Measurements from ENCODE around the gene SLC1A1. TPM values are rescaled to one million over a fixed set of nuclear protein-coding genes. Genes with fewer than 3 reads are reported as not detected.

The SLC1A1 gene
- total RNA-seq, 1 donor from 2014 or later = 6.8 TPM

- H3K9me3 Mint-ChIP-seq (ENCODE audit: unreplicated experiment) = no peaks in the 10 kb centered on the region
- H3K27me3 Mint-ChIP-seq (ENCODE audit: unreplicated experiment) = no peaks in the 10 kb centered on the region
- H3K36me3 Mint-ChIP-seq (ENCODE audit: unreplicated experiment) = peaks cover 7% of the 10 kb centered on the region
- H3K27ac Mint-ChIP-seq (ENCODE audit: unreplicated experiment) = no peak overlapping the region
- TF ChIP-seq CTCF (IDR thresholded peaks at IDR 0.05) = no peak
- no peak for DNase-seq (ENCODE audit: extremely low spot score, unreplicated experiment)
- peaks cover 13% of the 10 kb centered on the region for H3K4me1 Mint-ChIP-seq (ENCODE audit: unreplicated experiment)
- no peak overlapping the region for H3K4me3 Mint-ChIP-seq (ENCODE audit: unreplicated experiment)
Measured at GRCh38 chr9:4507306-4508130, 17.2 kb downstream of the SLC1A1 start.

GRCh38 chr9:4508246-4508906 lies 18.1 kb downstream of the SLC1A1 start:
- Mint-ChIP-seq H3K27ac (ENCODE audit: unreplicated experiment) (no peak overlapping the region), H3K4me1 (ENCODE audit: unreplicated experiment) (peaks cover 13% of the 10 kb centered on the region)

GRCh38 chr9:4508907-4509589 lies 18.8 kb downstream of the SLC1A1 start:
- H3K4me3 Mint-ChIP-seq (ENCODE audit: unreplicated experiment) = no peak overlapping the region
- no peak for DNase-seq (ENCODE audit: extremely low spot score, unreplicated experiment)
- H3K9me3 Mint-ChIP-seq (ENCODE audit: unreplicated experiment) = no peaks in the 10 kb centered on the region

More at GRCh38 chr9:4508246-4508906, 18.1 kb downstream of the SLC1A1 start:
- no peak for TF ChIP-seq CTCF (IDR thresholded peaks at IDR 0.05)
- Mint-ChIP-seq H3K4me3 (ENCODE audit: unreplicated experiment) (no peak overlapping the region), H3K36me3 (ENCODE audit: unreplicated experiment) (peaks cover 7% of the 10 kb centered on the region), H3K9me3 (ENCODE audit: unreplicated experiment) (no peaks in the 10 kb centered on the region), H3K27me3 (ENCODE audit: unreplicated experiment) (no peaks in the 10 kb centered on the region)
- DNase-seq (ENCODE audit: extremely low spot score, unreplicated experiment) = no peak

GRCh38 chr9:4509590-4509984 lies 19.3 kb downstream of the SLC1A1 start:
- peaks cover 13% of the 10 kb centered on the region for H3K4me1 Mint-ChIP-seq (ENCODE audit: unreplicated experiment)
- H3K27ac Mint-ChIP-seq (ENCODE audit: unreplicated experiment) = no peak overlapping the region
- no peaks in the 10 kb centered on the region for H3K27me3 Mint-ChIP-seq (ENCODE audit: unreplicated experiment)
- no peak for TF ChIP-seq CTCF (IDR thresholded peaks at IDR 0.05)
- no peak overlapping the region for H3K4me3 Mint-ChIP-seq (ENCODE audit: unreplicated experiment)
- peaks cover 4% of the 10 kb centered on the region for H3K36me3 Mint-ChIP-seq (ENCODE audit: unreplicated experiment)
- no peak for DNase-seq (ENCODE audit: extremely low spot score, unreplicated experiment)
- H3K9me3 Mint-ChIP-seq (ENCODE audit: unreplicated experiment) = no peaks in the 10 kb centered on the region

More at GRCh38 chr9:4508907-4509589, 18.8 kb downstream of the SLC1A1 start:
- Mint-ChIP-seq H3K27me3 (ENCODE audit: unreplicated experiment) (no peaks in the 10 kb centered on the region), H3K36me3 (ENCODE audit: unreplicated experiment) (peaks cover 7% of the 10 kb centered on the region), H3K4me1 (ENCODE audit: unreplicated experiment) (peaks cover 13% of the 10 kb centered on the region), H3K27ac (ENCODE audit: unreplicated experiment) (no peak overlapping the region)
- TF ChIP-seq CTCF (IDR thresholded peaks at IDR 0.05) = no peak

Measured in osteocyte (in vitro differentiated cells).